Ovary (tissue), 3 donors: ENCODE data around the gene GPSM3.
"Not testable (repeated sequence)": the region's sequence is repeated elsewhere in the genome, so short reads cannot be mapped to it uniquely, and the experiment has no call there.

Source experiments
- EP300 ChIP-seq: sonication (generic); formaldehyde crosslinking; IDR thresholded peaks from one replicate; pipeline ENCODE4 v1.6.1; 2017; ENCODE audit warnings: antibody characterized with exemption
- POLR2A ChIP-seq: fragments of 450-650 bp; IDR thresholded peaks from one replicate; pipeline ENCODE4 v1.6.1; 2017; ENCODE audit warnings: antibody characterized with exemption, mild to moderate bottlenecking, moderate library complexity
- TF ChIP-seq, protein P1 (sequence below), 3 donors: fragments of 450-650 bp in 2 of 3; fragments of 200-600 bp in 1 of 3; IDR thresholded peaks; one replicate each; pipeline versions ENCODE4 v1.5.1 to v1.8.0; 2016 to 2022; ENCODE audit warnings: antibody characterized with exemption in 3 of 3, mild to moderate bottlenecking in 1 of 3
- donor health status: DM: no; HTN: no; CAD: no.

DNA sequence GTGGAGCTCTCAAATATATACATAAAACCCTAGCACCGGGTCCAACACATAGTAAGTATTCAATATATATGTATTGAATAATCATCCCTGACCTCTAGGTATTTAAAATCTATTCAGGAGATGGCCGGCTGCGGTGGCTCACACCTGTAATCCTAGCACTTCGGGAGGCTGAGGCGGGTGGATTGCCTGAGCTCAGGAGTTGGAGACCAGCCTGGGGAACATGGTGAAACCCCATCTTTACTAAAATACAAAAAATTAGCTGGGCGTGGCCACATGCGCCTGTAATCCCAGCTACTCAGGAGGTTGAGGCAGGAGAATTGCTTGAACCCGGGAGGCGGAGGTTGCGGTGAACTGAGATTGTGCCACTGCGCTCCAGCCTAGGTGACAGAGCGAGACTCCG, 653 bp upstream of the GPSM3 start:
- TF ChIP-seq EP300, POLR2A: not testable (repeated sequence)
- TF ChIP-seq, protein P1, sequence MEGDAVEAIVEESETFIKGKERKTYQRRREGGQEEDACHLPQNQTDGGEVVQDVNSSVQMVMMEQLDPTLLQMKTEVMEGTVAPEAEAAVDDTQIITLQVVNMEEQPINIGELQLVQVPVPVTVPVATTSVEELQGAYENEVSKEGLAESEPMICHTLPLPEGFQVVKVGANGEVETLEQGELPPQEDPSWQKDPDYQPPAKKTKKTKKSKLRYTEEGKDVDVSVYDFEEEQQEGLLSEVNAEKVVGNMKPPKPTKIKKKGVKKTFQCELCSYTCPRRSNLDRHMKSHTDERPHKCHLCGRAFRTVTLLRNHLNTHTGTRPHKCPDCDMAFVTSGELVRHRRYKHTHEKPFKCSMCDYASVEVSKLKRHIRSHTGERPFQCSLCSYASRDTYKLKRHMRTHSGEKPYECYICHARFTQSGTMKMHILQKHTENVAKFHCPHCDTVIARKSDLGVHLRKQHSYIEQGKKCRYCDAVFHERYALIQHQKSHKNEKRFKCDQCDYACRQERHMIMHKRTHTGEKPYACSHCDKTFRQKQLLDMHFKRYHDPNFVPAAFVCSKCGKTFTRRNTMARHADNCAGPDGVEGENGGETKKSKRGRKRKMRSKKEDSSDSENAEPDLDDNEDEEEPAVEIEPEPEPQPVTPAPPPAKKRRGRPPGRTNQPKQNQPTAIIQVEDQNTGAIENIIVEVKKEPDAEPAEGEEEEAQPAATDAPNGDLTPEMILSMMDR (IDR thresholded peaks at IDR 0.05), result not testable (repeated sequence)
